Globus pallidus (tissue), 1 donor: ENCODE results near the gene NAT8L.
"Not testable (repeated sequence)": the region's sequence is repeated elsewhere in the genome, so short reads cannot be mapped to it uniquely, and the experiment has no call there.

Experiments
- DNase-seq: peaks from one replicate; pipeline ENCODE4 v3.0.0-alpha.2; 2015; ENCODE audit warnings: low spot score

Gene NAT8L, protein sequence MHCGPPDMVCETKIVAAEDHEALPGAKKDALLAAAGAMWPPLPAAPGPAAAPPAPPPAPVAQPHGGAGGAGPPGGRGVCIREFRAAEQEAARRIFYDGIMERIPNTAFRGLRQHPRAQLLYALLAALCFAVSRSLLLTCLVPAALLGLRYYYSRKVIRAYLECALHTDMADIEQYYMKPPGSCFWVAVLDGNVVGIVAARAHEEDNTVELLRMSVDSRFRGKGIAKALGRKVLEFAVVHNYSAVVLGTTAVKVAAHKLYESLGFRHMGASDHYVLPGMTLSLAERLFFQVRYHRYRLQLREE

DNA sequence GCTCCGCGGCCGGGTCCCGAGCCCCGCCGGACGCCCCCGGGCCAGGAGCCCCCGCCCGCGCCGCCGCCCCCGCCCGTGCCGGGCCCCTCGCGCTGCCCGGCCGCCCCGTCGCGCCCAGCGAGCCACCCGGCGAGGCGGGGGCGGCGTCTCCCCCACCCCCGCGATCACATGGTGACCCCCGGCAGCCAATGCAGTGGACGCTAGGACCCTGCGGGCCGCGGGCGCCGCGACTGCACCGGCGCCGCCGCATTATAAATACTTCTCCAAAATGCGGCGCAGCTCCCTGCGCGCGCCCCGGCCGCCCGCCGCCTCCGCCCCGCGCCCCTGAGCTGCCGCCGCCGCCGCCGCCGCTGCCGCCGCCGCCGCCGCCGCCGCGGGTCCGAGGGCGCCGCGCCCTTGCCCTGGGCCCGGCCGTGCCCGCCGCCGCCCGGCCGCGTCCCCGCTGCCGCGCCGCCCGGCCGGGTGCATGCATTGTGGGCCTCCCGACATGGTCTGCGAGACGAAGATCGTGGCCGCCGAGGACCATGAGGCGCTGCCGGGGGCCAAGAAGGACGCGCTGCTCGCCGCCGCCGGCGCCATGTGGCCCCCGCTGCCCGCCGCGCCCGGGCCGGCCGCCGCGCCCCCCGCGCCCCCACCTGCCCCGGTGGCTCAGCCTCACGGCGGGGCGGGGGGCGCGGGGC lies at the start of gene NAT8L:
TSS of gene NAT8L (plus strand) at position 282 of the 680 bp plus-strand sequence. CDS start at position 467, 185 bp downstream.
- DNase-seq, result peak; percentile 81

DNA sequence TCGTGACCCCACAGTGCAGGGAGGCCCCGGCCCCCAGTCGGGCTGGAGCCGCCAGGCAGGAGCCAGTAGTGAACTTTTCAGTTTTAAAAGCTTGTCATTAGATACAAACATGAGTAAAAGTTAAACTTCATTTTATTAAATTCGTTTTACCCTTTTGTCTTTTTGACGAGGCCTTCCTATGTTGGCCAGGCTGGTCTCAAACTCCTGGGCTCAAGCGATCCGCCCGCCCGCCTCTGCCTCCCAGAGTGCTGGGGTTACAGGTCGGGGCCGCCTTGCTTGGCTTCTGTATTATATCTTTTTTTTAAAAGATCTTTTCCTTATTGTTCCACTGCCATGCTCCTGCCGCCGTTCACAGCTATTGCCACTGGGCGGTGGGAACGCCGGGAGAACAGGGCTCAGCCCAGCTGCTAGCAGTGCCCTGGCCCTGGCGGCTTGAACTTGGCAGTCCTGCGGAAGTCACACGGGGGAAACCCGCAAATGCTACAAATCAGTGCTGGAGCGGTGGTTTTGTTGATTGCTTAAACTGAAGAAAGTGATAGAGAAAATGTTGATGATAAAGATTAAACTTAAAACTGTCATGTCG lies 49.4 kb upstream of the NAT8L start:
- peak; percentile 61 for DNase-seq

GRCh38 chr4:2011583-2011982 lies 47.5 kb upstream of the NAT8L start:
- DNase-seq, result no peak

- no peak for DNase-seq
These were observed 44.1 kb upstream of the NAT8L start for GRCh38 chr4:2015008-2015407.

- not testable (repeated sequence) for DNase-seq
These were observed 37.6 kb upstream of the NAT8L start for GRCh38 chr4:2021358-2022018.

DNA sequence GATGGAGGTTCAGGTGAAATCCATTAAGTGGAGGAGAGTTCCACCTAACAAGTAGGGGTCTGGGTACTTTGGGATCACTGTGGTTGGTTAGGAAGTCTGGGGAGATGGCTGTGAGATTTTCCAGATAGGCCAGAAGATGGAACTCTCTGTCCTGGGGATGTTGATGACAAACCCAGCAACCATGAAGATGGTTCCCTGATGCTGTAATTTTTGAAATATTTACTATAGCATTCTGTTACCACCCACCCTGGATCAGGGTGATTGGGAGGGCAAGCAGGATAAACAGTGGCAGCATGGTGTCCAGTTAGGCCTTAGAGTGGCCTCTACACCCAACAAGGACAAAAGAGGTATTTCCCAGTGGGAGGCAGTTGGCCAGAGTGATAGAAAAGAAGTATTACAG lies 34.4 kb upstream of the NAT8L start:
- no peak for DNase-seq

DNA sequence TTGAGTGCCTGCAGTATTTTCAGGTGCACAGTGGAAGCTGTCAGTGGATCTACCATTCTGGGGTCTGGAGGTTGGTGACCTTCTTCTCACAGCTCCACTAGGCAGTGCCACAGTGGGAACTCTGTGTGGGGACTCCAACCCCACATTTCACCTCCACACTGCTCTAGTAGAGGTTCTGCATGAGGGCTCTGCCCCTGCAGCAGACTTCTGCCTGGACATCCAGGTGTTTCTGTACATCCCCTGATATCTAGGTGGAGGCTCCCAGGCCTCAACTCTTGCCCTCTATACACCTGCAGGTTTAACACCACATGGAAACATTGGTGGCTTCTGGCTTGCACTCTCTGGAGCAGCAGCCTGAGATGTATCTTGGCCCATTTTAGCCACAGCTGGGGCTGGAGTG lies 33.3 kb upstream of the NAT8L start:
- no peak for DNase-seq

GRCh38 chr4:2027120-2027519 lies 32.0 kb upstream of the NAT8L start:
- DNase-seq, result not testable (repeated sequence)

GRCh38 chr4:2031161-2031560 lies 28.0 kb upstream of the NAT8L start:
- DNase-seq, result not testable (repeated sequence)

DNA sequence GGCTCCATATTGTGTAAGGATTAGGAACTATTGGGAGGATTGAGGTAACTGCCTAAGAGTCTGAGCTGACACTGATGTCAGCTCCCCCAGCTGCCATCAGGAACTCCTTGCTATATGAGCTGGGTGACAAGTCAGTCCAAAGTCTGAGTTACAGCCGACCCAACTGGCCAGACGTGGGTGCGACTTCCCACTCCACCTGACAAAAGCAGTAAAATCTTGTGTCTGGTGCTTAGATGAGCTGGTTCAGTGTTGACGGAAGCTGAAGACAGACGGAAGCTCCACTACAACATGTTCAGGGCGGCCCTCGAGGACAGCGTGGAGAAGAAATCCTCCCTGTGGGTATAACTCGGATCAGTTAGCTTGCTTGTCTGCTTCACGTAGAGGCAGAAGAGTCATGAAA lies 22.8 kb upstream of the NAT8L start:
- no peak for DNase-seq

- no peak for DNase-seq
These were observed 22.3 kb upstream of the NAT8L start for GRCh38 chr4:2036866-2037265.

- DNase-seq, result no peak
These were observed 18.5 kb upstream of the NAT8L start for GRCh38 chr4:2040391-2041238.

DNA sequence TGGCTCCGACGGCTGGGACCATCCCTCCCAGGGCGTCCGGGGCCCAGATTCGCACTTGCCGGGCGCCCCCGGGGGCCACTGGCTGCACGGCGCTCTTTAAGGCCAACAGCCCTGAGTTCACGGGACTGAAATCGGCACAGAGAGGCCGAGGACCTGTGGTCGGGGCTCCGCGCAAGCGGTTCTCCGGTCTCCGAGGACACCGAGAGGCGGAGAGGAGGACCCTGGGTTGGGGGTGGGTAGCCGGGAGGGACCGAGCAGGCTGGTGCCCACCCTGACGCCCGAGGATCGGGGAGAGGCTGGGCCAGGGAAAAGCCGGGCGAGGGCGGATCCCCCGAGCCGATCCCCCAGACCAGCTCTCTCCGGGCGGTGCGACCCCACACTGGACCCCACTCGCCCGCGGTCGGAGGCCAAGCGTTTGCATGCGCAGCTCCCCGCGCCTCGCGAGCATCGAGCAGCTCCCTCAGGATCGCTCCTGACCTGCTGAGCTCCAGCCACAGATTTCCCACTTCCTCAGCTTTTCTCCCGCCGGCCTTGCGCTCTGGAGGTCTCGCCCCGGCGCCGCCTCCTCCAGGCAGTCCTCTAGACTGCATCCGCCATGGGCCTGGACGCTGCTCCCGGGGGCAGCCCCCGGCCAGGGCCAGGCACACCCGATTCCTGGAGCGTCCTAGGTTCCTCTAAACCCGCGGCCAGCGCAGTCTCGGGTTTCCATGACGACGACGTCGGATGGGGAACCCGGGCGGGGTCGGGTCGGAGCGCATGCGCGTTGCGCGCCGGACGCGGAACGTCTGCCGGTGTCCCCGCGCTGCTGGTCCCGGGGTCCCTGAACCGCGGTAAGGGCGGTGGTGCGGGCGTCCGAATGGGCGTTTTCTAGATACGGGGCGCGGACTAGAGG lies 17.6 kb upstream of the NAT8L start:
- peak; percentile 77 for DNase-seq

GRCh38 chr4:2042204-2042946 lies 16.8 kb upstream of the NAT8L start:
- DNase-seq, result peak; percentile 63

DNA sequence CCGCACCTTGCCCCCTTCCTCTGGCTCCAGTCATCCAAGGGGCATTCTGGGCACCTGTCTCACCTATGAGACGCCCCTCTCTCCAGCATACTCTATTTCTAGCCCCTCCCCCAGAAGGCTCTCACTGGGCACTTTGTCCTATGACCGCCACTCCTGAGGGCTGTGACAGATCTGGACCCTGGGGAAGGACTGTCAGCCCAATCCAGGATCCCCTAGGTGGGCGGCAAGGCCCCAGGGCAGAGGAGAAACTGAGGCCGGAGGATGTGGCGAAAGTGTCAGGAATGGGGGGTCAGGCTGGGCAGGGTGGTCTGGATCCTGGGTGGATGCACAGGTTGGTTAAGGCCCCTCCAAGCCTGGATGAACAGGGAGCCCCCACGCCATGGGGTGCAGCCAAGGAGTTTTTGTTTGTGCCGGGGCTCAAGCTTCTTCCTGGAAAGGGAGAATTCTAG lies 16.2 kb upstream of the NAT8L start:
- no peak for DNase-seq

DNA sequence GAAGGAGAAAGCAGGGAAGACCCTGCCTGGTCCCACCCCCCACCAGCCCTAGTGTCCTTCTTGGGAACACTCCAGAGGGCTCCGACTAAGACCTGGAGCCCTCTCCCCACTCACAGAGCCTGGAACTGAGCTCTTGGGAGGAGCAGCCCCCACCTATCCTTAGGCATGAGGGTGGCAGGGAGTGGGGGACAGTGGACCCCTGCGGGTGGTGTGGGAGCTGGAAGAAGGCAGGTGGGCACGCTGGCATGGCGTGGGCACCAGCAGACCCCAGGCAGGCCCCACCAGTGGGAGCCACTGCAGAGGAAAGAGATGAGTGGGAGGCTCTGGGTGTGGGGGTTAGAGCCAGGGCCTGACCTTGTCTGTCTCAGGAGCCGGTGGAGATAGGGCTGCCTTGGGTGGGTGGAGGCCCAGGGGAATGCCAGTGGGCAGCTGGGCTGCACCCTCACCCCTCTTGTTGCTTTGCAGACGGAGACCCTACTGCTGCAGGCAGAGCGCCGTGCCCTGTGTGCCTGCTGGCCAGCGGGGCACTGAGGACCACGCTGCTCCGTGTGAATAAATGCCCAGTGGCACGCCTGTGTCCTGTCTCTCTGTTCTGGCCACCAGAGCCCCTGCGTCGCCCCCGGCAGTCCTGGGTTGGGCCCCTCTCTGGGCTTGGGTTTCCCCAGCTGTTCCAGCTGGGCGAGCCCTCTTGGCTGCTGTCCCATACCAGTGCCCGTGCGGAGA lies 15.6 kb upstream of the NAT8L start:
- DNase-seq, result no peak

- DNase-seq, result no peak
These were observed 15.0 kb upstream of the NAT8L start for GRCh38 chr4:2044119-2044485.

DNA sequence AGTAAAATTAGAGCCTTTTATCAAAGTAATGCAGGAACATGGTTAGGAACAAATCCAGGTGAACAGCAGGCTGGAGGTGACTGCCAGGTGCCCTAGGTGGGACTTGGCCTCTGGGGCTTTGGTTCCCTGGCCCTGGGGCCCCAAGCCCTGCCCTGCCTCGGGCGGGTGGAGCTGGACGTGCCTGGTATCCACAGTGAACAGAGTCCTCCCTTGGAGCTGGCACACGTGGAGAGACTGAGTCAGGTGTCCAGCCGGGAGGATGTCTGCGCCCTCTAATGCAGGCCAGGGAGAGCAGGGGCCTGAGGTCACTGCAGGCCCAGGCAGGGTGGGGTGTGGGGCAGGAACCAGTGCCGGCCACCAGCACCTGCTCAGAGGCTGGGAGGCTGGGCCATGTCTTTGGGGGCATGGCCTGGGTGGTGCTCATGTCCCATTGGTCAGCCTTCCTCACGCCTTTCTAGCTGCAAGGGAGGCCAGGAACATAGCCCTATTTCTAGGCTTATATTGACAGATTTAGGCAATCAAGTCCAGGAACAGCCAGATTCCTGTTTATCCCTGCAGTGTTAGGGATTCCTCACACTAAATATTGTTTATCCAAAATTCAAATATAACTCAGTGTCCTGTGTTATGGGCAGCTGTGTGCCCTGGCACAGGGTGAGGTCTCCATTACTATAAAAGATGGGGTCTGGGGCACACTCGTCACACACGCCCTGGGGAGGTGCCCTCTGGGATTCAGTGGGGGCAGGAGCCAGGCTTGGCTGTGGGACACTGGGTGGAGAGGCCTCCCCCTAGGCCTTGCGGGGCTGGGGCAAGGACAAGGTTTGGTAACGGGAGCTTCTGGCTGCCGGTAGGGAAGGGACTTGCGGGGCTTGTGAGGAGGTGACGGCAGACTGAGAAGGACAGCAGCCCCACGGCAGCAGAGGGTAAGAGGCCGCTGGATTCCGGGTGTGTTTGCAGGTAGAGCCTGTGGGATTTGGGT lies 14.3 kb upstream of the NAT8L start:
- no peak for DNase-seq
